Measurements from ENCODE around the gene TMPRSS9. TPM values are rescaled to one million over a fixed set of nuclear protein-coding genes. Genes with fewer than 3 reads are reported as not detected.
A peak's percentile ranks its signal among the peaks of the same experiment; 100 is the strongest.

The TMPRSS9 gene
- total and polyA plus RNA-seq, 2 of the 13 experiments (the other 11 are each of a cell fraction or from before 2014, with no cell fraction given) = 2.5 to 5.2 TPM

GRCh38 chr19:2427429-2428320 is 67.6 kb downstream of the TMPRSS9 start, which contains the start of gene TIMM13 (continued):
- TF ChIP-seq ZGPAT (CRISPR knock-in tag; IDR thresholded peaks at IDR 0.05) = peak; percentile 92
- TF ChIP-seq CSRNP2 (CRISPR knock-in tag; conservative IDR thresholded peaks at IDR 0.05; ENCODE audit: low read depth) = no peak
- TF ChIP-seq POGZ (CRISPR knock-in tag; IDR thresholded peaks at IDR 0.05) = peak; percentile 41; the same call in 1 of the 2 replicates
- TF ChIP-seq FOXO1 (CRISPR knock-in tag; IDR thresholded peaks at IDR 0.05) = peak; percentile 74; the same call in 1 of the 2 replicates
- TF ChIP-seq ZNF33B (CRISPR knock-in tag; IDR thresholded peaks at IDR 0.05) = peak; percentile 63; the same call in 1 of the 2 replicates
- no peak for TF ChIP-seq ZNF660 (CRISPR knock-in tag; IDR thresholded peaks at IDR 0.05; ENCODE audit: borderline replicate concordance, low read depth)
- TF ChIP-seq CSRNP1 (CRISPR knock-in tag; IDR thresholded peaks at IDR 0.05) = peak; percentile 65; the same call in 1 of the 2 replicates
- TF ChIP-seq FLYWCH1 (CRISPR knock-in tag; IDR thresholded peaks at IDR 0.05) = no peak
- no peak for TF ChIP-seq PRPF4 (IDR thresholded peaks at IDR 0.05; ENCODE audit: low read depth, low read length, poor library complexity, severe bottlenecking)
- no peak for TF ChIP-seq ZBTB14 (CRISPR knock-in tag; IDR thresholded peaks at IDR 0.05)
- TF ChIP-seq ZNF687 (CRISPR knock-in tag; IDR thresholded peaks at IDR 0.05) = peak; percentile 85
- peak; percentile 74; the same call in 1 of the 2 replicates for TF ChIP-seq TOPORS (CRISPR knock-in tag; IDR thresholded peaks at IDR 0.05)
- TF ChIP-seq TARDBP (CRISPR knock-in tag; IDR thresholded peaks at IDR 0.05) = peak; percentile 90
- no peak for TF ChIP-seq CC2D1A (CRISPR knock-in tag; IDR thresholded peaks at IDR 0.05)
- TF ChIP-seq PITX1 (CRISPR knock-in tag; IDR thresholded peaks at IDR 0.05) = peak; percentile 53; the same call in 1 of the 2 replicates
- peak; percentile 31 for TF ChIP-seq SMC3 (IDR thresholded peaks at IDR 0.05; ENCODE audit: low read length)
- no peak for TF ChIP-seq SSRP1 (CRISPR knock-in tag; IDR thresholded peaks at IDR 0.05)
- TF ChIP-seq FOSL1 (CRISPR knock-in tag; IDR thresholded peaks at IDR 0.05; ENCODE audit: borderline replicate concordance) = peak; percentile 48; the same call in 1 of the 2 replicates
- peak; percentile 75 for TF ChIP-seq DR1 (CRISPR knock-in tag; IDR thresholded peaks at IDR 0.05)
